Common myeloid progenitor, CD34-positive (primary cell): ENCODE results near the gene CLEC16A.

Experiments used
- CTCF ChIA-PET: fragments of 350-600 bp; sonication (Branson Sonifier 250); formaldehyde crosslinking; loops from one replicate; lab custom pipeline; 2021; ENCODE audit warnings: antibody characterized with exemption; lab: Charles Lee
- POLR2A ChIA-PET: fragments of 350-600 bp; sonication (Branson Sonifier 250); formaldehyde crosslinking; loops from one replicate; lab custom pipeline; 2021; ENCODE audit warnings: antibody characterized with exemption; lab: Charles Lee
- DNase-seq, 3 donors: peaks; one replicate each; pipeline versions ENCODE4 v3.0.0 to v3.0.0-alpha.2; 2013
- H3K27ac ChIP-seq, 2 experiments: 1 replicate in 1 of 2; 2 replicates in 1 of 2; pipeline ENCODE4 v1.7.0; 2013; ENCODE audit warnings: inconsistent platforms in 2 of 2, low read length in 2 of 2, mild to moderate bottlenecking in 2 of 2, low read depth in 1 of 2, moderate library complexity in 1 of 2; ENCODE audit not compliant: severe bottlenecking in 2 of 2, insufficient read depth in 1 of 2, poor library complexity in 1 of 2
- H3K27me3 ChIP-seq, 5 experiments: replicated peaks in 2 of 5; 1 replicate in 3 of 5; 2 replicates in 2 of 5; pipeline versions ENCODE4 v1.6.1 to v1.7.0; 2013; ENCODE audit warnings: low read length in 4 of 5, mild to moderate bottlenecking in 2 of 5, moderate library complexity in 2 of 5, inconsistent platforms in 1 of 5; ENCODE audit not compliant: insufficient read depth in 5 of 5, control insufficient read depth in 4 of 5
- H3K36me3 ChIP-seq, 4 experiments: 1 replicate in 2 of 4; 2 replicates in 2 of 4; pipeline versions ENCODE4 v1.6.1 to v1.7.0; 2013; ENCODE audit warnings: low read length in 3 of 4, control low read depth in 1 of 4, mild to moderate bottlenecking in 1 of 4; ENCODE audit not compliant: control insufficient read depth in 4 of 4, insufficient read depth in 4 of 4
- H3K4me1 ChIP-seq, 4 experiments: 1 replicate in 3 of 4; 2 replicates in 1 of 4; pipeline versions ENCODE4 v1.6.1 to v1.7.1; 2013; ENCODE audit warnings: low read length in 3 of 4, mild to moderate bottlenecking in 3 of 4, control low read depth in 1 of 4, inconsistent platforms in 1 of 4, moderate library complexity in 1 of 4; ENCODE audit not compliant: control insufficient read depth in 4 of 4, insufficient read depth in 4 of 4; ENCODE audit errors: control extremely low read depth in 1 of 4
- H3K4me3 ChIP-seq, 7 experiments: 1 replicate in 4 of 7; 2 replicates in 3 of 7; pipeline versions ENCODE4 v1.5.1 to v1.7.0; 2013; ENCODE audit warnings: mild to moderate bottlenecking in 7 of 7, low read length in 6 of 7, moderate library complexity in 6 of 7, inconsistent platforms in 2 of 7, low read depth in 2 of 7, control low read depth in 1 of 7; ENCODE audit not compliant: insufficient read depth in 4 of 7, control insufficient read depth in 1 of 7; ENCODE audit errors: extremely low read depth in 1 of 7
- H3K9me3 ChIP-seq, 5 experiments: 1 replicate in 4 of 5; 2 replicates in 1 of 5; pipeline versions ENCODE4 v1.6.1 to v1.7.1; 2013; ENCODE audit warnings: low read length in 4 of 5, mild to moderate bottlenecking in 2 of 5, inconsistent platforms in 1 of 5, low read depth in 1 of 5, moderate library complexity in 1 of 5; ENCODE audit not compliant: control insufficient read depth in 4 of 5, insufficient read depth in 2 of 5; ENCODE audit errors: control extremely low read depth in 1 of 5
- WGBS: methylation state at CpG from one replicate; pipeline ENCODE4 v1.1.5; 2013; ENCODE audit not compliant: insufficient coverage; 5-methylcytosine and 5-hydroxymethylcytosine counted together

Gene CLEC16A

DNA sequence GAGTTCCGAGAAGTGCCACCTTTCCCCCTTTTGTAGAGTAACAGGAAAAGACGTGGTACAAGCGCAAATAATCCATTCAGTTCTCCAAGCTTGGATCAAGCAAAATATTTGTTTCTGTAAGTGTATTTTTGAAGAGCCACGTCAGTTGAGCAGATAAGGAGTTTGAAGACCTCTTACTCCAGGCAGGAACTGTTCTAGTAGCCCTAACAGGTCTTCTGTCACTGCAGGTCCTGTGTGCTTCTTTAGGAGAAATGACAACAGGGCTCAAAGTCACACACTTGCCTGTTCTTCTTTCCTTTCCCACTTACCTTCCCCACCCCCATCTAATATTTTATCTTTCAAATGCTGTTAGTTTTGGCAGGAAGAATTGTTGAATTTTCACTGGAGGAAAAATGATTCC is 93.9 kb downstream of the CLEC16A start:
- Histone ChIP-seq H3K27me3 (no peaks in the 10 kb centered on the region), H3K36me3 (peaks cover 7 to 64% (median 32%) of the 10 kb centered on the region in 4 experiments), H3K4me1 (no peaks in the 10 kb centered on the region), H3K9me3 (peaks cover 0 to 3% (median 0%) of the 10 kb centered on the region in 5 experiments), H3K4me3 (no peak overlapping the region), H3K27ac (no peak overlapping the region)
- ChIA-PET CTCF (interaction anchor here (0.8 to 1.2 kb wide), 2 partner anchors 20 to 24 kb away, joined by 3 read pairs; no protein-coding TSS in a partner anchor), POLR2A (interaction anchor here (0.9 kb wide), 1 partner anchor 14 kb away, joined by 3 read pairs; no protein-coding TSS in a partner anchor)
- DNase-seq = no peak
- WGBS = 100% methylated on average over 2 of the region's 4 CpGs

GRCh38 chr16:11038777-11039176 is 94.4 kb downstream of the CLEC16A start:
- Histone ChIP-seq H3K4me3 (no peak overlapping the region), H3K9me3 (peaks cover 0 to 3% (median 0%) of the 10 kb centered on the region in 5 experiments), H3K4me1 (no peaks in the 10 kb centered on the region), H3K27me3 (no peaks in the 10 kb centered on the region), H3K27ac (no peak overlapping the region), H3K36me3 (peaks cover 6 to 62% (median 32%) of the 10 kb centered on the region in 4 experiments)
- no peak for DNase-seq
- POLR2A ChIA-PET = interaction anchor here (0.9 kb wide), 1 partner anchor 14 kb away, joined by 3 read pairs; no protein-coding TSS in a partner anchor
- CTCF ChIA-PET = interaction anchor here (0.8 to 1.4 kb wide), 4 partner anchors 11 to 24 kb away, joined by 3 to 4 read pairs (median 3); no protein-coding TSS in a partner anchor
- 92% methylated on average over 2 of the region's 5 CpGs for WGBS

DNA sequence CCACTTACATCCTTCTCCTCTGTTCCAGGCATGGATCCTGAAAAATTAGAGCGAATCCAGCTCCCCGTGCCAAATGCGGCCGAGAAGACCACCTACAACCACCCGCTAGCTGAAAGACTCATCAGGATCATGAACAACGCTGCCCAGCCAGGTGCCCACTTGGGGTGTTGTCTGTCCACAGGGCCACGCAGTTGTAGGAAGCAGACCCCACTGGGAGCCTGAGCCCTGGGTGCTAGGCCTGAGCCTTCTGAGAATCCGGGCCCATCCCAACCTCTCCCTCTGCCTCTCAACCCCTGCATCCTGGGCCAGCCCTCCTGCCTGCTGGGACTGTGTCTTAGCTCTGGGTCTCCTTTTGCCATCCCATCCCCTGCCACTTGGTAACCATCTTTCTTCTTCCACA is 95.4 kb downstream of the CLEC16A start:
- no peaks in the 10 kb centered on the region for H3K4me1 ChIP-seq
- H3K9me3 ChIP-seq = peaks cover 0 to 3% (median 0%) of the 10 kb centered on the region in 5 experiments
- DNase-seq = no peak
- no peak overlapping the region for H3K4me3 ChIP-seq
- H3K27me3 ChIP-seq = no peaks in the 10 kb centered on the region
- H3K27ac ChIP-seq = no peak overlapping the region
- ChIA-PET POLR2A (no interaction called here), CTCF (interaction anchor here (1.1 to 1.4 kb wide), 2 partner anchors 10 to 25 kb away, joined by 3 to 4 read pairs; no protein-coding TSS in a partner anchor)
- 98% methylated on average over 8 of the region's 8 CpGs for WGBS
- peaks cover 8 to 64% (median 33%) of the 10 kb centered on the region in 4 experiments for H3K36me3 ChIP-seq

GRCh38 chr16:11042191-11042590 is 97.8 kb downstream of the CLEC16A start:
- H3K4me1 ChIP-seq = peaks cover 0 to 10% (median 2%) of the 10 kb centered on the region in 4 experiments
- 93% methylated on average over 9 of the region's 11 CpGs for WGBS
- ChIA-PET POLR2A (no interaction called here), CTCF (no interaction called here)
- H3K27me3 ChIP-seq = no peaks in the 10 kb centered on the region
- no peaks in the 10 kb centered on the region for H3K9me3 ChIP-seq
- DNase-seq = no peak
- H3K36me3 ChIP-seq = peaks cover 7 to 50% (median 26%) of the 10 kb centered on the region in 4 experiments
- no peak overlapping the region for H3K4me3 ChIP-seq
- H3K27ac ChIP-seq = no peak overlapping the region

DNA sequence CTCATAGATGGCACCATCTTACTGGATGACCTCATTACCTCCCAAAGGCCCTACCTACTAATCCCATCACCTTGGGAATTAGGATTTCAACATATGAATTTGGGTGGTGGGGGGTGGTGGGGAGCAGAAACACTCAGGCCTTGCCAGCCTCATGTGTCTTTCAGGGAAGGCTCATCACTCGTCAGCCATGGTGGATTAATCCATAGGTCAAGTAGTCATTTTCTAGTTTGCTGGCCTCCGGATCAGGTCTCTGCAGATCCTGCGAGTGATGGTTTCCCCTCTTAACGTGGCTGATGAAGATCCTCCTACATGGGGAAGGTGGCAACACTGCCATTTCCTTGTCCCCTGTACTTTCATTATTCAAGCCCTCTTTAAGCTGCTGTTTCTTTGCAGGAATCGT is 101.1 kb downstream of the CLEC16A start:
- no peaks in the 10 kb centered on the region for H3K9me3 ChIP-seq
- ChIA-PET POLR2A (no interaction called here), CTCF (interaction anchor here (0.6 to 0.8 kb wide), 2 partner anchors 8 to 11 kb away, joined by 3 read pairs; no protein-coding TSS in a partner anchor)
- peaks cover 7 to 38% (median 23%) of the 10 kb centered on the region in 4 experiments for H3K36me3 ChIP-seq
- H3K4me1 ChIP-seq = peaks cover 4 to 31% (median 12%) of the 10 kb centered on the region in 4 experiments
- DNase-seq = no peak
- H3K27me3 ChIP-seq = peaks cover 0 to 3% (median 0%) of the 10 kb centered on the region in 5 experiments
- WGBS = 96% methylated on average over 3 of the region's 5 CpGs
- no peak overlapping the region for H3K4me3 ChIP-seq
- no peak overlapping the region for H3K27ac ChIP-seq

GRCh38 chr16:11045846-11046245 is 101.5 kb downstream of the CLEC16A start:
- DNase-seq = no peak
- H3K4me3 ChIP-seq = no peak overlapping the region
- POLR2A ChIA-PET = no interaction called here
- CTCF ChIA-PET = interaction anchor here (0.6 to 0.8 kb wide), 2 partner anchors 9 to 12 kb away, joined by 3 read pairs; no protein-coding TSS in a partner anchor
- peaks cover 7 to 37% (median 22%) of the 10 kb centered on the region in 4 experiments for H3K36me3 ChIP-seq
- WGBS = 100% methylated on average over 2 of the region's 5 CpGs
- H3K4me1 ChIP-seq = peaks cover 4 to 35% (median 16%) of the 10 kb centered on the region in 4 experiments
- no peak overlapping the region for H3K27ac ChIP-seq
- H3K27me3 ChIP-seq = peaks cover 0 to 3% (median 0%) of the 10 kb centered on the region in 5 experiments
- no peaks in the 10 kb centered on the region for H3K9me3 ChIP-seq

GRCh38 chr16:11046382-11046931 is 102.1 kb downstream of the CLEC16A start:
- H3K36me3 ChIP-seq = peaks cover 7 to 32% (median 19%) of the 10 kb centered on the region in 4 experiments
- DNase-seq = no peak
- peaks cover 0 to 3% (median 0%) of the 10 kb centered on the region in 5 experiments for H3K27me3 ChIP-seq
- 87% methylated on average over 3 of the region's 5 CpGs for WGBS
- H3K4me1 ChIP-seq = peaks cover 5 to 41% (median 23%) of the 10 kb centered on the region in 4 experiments
- CTCF ChIA-PET = interaction anchor here (0.8 kb wide), 1 partner anchor 12 kb away, joined by 3 read pairs; no protein-coding TSS in a partner anchor
- no peaks in the 10 kb centered on the region for H3K9me3 ChIP-seq
- POLR2A ChIA-PET = no interaction called here
- H3K27ac ChIP-seq = no peak overlapping the region
- no peak overlapping the region for H3K4me3 ChIP-seq
